ENCODE data around the gene SNRPA. TPM values are rescaled to one million over a fixed set of nuclear protein-coding genes. Genes with fewer than 3 reads are reported as not detected.

Gene SNRPA
- total RNA-seq, 4 donors from 2014 or later: 47.3 to 69.1 (median 57.6) TPM

DNA sequence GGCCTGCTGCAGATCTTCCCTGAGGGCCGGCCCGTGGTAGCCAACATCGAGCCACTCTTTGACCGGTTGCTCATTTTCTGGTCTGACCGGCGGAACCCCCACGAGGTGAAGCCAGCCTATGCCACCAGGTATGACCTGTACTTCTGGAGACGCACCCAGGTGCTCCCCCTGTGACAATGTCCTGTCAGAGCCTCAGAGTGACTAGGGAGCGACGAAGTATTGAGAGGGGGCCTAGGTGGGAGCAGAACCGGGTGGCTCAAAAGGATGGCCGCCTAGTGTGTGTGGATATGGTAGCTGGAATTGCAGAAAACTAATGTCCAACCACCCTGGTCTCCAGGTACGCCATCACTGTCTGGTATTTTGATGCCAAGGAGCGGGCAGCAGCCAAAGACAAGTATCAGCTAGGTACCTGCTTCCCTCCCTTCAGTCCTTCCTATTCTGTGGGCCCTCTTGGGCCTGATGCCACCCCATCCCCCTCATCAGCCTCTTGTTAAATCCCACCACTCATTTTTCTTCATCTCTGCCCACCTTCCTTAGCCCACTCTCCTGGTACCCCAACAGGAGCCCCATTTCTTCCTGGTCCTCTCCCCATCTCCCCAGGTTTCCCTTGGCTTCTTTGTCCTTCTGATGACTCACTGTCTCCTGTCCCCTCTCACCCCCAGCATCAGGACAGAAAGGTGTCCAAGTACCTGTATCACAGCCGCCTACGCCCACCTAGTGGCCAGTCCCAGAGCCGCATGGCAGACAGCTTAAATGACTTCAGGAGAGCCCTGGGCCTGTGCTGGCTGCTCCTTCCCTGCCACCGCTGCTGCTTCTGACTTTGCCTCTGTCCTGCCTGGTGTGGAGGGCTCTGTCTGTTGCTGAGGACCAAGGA lies 56.4 kb downstream of the SNRPA start:
- no peak for DNase-seq (ENCODE audit: extremely low spot score)
- intact Hi-C loops (cut with DNase I): no loop called here
- H3K4me3 ChIP-seq: peak overlapping the region in 3 of 4 donors; percentile 10 to 43 (median 17)
- no peaks in the 10 kb centered on the region for H3K9me3 ChIP-seq
- H3K36me3 ChIP-seq: peaks cover 5 to 39% (median 32%) of the 10 kb centered on the region in 4 donors
- WGBS: 69% methylated on average over 18 of the region's 18 CpGs
- no peaks in the 10 kb centered on the region for H3K27me3 ChIP-seq
- TF ChIP-seq EP300 (IDR thresholded peaks at IDR 0.05) (no peak), POLR2A (IDR thresholded peaks at IDR 0.05; ENCODE audit: low read depth) (no peak), POLR2AphosphoS5 (IDR thresholded peaks at IDR 0.05) (no peak)
- TF ChIP-seq, protein P1, sequence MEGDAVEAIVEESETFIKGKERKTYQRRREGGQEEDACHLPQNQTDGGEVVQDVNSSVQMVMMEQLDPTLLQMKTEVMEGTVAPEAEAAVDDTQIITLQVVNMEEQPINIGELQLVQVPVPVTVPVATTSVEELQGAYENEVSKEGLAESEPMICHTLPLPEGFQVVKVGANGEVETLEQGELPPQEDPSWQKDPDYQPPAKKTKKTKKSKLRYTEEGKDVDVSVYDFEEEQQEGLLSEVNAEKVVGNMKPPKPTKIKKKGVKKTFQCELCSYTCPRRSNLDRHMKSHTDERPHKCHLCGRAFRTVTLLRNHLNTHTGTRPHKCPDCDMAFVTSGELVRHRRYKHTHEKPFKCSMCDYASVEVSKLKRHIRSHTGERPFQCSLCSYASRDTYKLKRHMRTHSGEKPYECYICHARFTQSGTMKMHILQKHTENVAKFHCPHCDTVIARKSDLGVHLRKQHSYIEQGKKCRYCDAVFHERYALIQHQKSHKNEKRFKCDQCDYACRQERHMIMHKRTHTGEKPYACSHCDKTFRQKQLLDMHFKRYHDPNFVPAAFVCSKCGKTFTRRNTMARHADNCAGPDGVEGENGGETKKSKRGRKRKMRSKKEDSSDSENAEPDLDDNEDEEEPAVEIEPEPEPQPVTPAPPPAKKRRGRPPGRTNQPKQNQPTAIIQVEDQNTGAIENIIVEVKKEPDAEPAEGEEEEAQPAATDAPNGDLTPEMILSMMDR (IDR thresholded peaks at IDR 0.05): peak in 1 of 3 experiments; percentile 18
- H3K4me1 ChIP-seq: peaks cover 91 to 95% (median 92%) of the 10 kb centered on the region in 4 donors
- H3K27ac ChIP-seq (replicated peaks in 1 of 4): peak overlapping the region; percentile 78 to 99 (median 96)

DNA sequence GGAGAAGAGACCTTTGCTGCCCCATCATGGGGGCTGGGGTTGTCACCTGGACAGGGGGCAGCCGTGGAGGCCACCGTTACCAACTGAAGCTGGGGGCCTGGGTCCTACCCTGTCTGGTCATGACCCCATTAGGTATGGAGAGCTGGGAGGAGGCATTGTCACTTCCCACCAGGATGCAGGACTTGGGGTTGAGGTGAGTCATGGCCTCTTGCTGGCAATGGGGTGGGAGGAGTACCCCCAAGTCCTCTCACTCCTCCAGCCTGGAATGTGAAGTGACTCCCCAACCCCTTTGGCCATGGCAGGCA lies 57.0 kb downstream of the SNRPA start:
- WGBS: 94% methylated on average over 2 of the region's 2 CpGs
- no peak for DNase-seq (ENCODE audit: extremely low spot score)

DNA sequence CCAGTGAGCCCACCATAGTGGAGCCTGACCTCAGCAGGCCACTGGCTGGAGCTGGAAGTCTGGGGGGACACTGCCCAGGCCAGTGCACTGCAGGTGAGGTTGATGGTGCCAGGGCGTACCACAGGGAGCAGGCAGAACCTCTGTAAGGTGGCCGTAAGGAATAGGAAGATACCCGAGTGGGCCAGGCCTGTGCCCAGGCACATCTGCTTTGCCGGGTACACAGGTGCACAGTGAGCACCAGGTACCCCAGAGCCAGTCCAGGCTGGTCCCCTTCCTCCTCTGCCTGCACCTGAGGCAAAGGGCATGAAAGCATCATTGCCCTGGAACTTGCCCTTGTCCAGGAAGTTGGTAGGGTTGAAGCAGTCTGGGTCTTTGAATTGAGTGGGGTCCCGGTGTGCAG lies 57.5 kb downstream of the SNRPA start:
- TF ChIP-seq POLR2AphosphoS5 (IDR thresholded peaks at IDR 0.05) (no peak), EP300 (IDR thresholded peaks at IDR 0.05) (no peak), POLR2A (IDR thresholded peaks at IDR 0.05; ENCODE audit: low read depth) (no peak)
- TF ChIP-seq, protein P1 (IDR thresholded peaks at IDR 0.05): no peak
- 92% methylated on average over 2 of the region's 5 CpGs for WGBS
- Histone ChIP-seq H3K27me3 (no peaks in the 10 kb centered on the region), H3K27ac (replicated peaks in 1 of 4) (peak overlapping the region in 2 of 4 donors; percentile 85 to 99), H3K9me3 (no peaks in the 10 kb centered on the region), H3K36me3 (peaks cover 5 to 39% (median 32%) of the 10 kb centered on the region in 4 donors), H3K4me1 (peaks cover 86 to 95% (median 92%) of the 10 kb centered on the region in 4 donors), H3K4me3 (no peak overlapping the region)
- intact Hi-C loops (cut with DNase I): no loop called here
- DNase-seq (ENCODE audit: extremely low spot score): no peak

More for the DNA sequence above, 57.0 kb downstream of the SNRPA start:
- Histone ChIP-seq H3K9me3 (no peaks in the 10 kb centered on the region), H3K36me3 (peaks cover 5 to 39% (median 32%) of the 10 kb centered on the region in 4 donors), H3K27ac (replicated peaks in 1 of 4) (peak overlapping the region; percentile 85 to 99 (median 96)), H3K27me3 (no peaks in the 10 kb centered on the region), H3K4me1 (peaks cover 88 to 95% (median 92%) of the 10 kb centered on the region in 4 donors), H3K4me3 (no peak overlapping the region)
- TF ChIP-seq EP300 (IDR thresholded peaks at IDR 0.05) (no peak), POLR2AphosphoS5 (IDR thresholded peaks at IDR 0.05) (no peak), POLR2A (IDR thresholded peaks at IDR 0.05; ENCODE audit: low read depth) (no peak)
- TF ChIP-seq, protein P1 (IDR thresholded peaks at IDR 0.05): no peak
- intact Hi-C loops (cut with DNase I): no loop called here

DNA sequence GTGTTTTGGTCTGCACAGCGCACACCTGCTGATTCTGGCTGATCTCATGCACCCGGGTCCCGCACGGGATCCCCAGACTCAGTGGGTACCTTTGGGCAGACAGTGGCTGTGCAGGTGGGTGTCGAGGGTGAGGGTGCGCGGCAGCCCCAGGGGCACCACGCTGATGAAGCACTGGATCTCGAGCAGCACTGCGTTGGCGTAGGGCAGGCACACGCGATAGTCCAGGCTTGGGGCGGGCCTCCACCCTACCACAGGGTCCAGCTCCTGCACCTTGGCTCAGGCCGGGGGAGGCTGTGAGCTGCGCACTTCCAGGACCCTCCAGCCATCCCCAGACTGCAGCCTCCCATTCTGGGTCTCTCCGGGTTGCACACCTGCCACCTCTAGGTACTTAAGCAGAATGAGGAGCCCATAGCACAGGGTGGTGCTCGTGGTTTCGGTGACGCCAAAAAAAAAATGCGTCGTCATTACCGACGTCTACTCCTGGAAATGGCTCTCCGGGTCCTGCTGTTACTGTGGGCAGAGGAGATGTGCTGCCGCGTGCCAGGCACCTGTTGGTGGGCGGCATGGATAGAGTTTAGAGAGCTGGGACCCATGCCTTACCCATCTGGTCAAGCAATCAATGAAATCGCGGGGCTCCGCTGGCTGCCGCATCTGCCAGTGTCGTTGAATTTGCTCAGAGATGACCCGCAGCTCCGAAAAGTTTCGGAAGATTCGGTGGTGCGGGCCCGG lies 58.5 kb downstream of the SNRPA start:
- TF ChIP-seq EP300 (IDR thresholded peaks at IDR 0.05) (no peak), POLR2A (IDR thresholded peaks at IDR 0.05; ENCODE audit: low read depth) (no peak), POLR2AphosphoS5 (IDR thresholded peaks at IDR 0.05) (peak in 1 of 2 donors; percentile 6)
- TF ChIP-seq, protein P1 (IDR thresholded peaks at IDR 0.05): no peak
- intact Hi-C loops (cut with DNase I): no loop called here
- Histone ChIP-seq H3K9me3 (no peaks in the 10 kb centered on the region), H3K36me3 (peaks cover 5 to 38% (median 30%) of the 10 kb centered on the region in 4 donors), H3K27me3 (no peaks in the 10 kb centered on the region), H3K4me3 (peak overlapping the region; percentile 50 to 65 (median 54)), H3K27ac (replicated peaks in 1 of 4) (peak overlapping the region; percentile 75 to 99 (median 80)), H3K4me1 (peaks cover 76 to 89% (median 88%) of the 10 kb centered on the region in 4 donors)
- DNase-seq (ENCODE audit: extremely low spot score): no peak
- 90% methylated on average over 24 of the region's 39 CpGs for WGBS

Measured in esophagus muscularis mucosa (tissue), 4 donors.